ENCODE results near the gene FRMD4A.

DNA sequence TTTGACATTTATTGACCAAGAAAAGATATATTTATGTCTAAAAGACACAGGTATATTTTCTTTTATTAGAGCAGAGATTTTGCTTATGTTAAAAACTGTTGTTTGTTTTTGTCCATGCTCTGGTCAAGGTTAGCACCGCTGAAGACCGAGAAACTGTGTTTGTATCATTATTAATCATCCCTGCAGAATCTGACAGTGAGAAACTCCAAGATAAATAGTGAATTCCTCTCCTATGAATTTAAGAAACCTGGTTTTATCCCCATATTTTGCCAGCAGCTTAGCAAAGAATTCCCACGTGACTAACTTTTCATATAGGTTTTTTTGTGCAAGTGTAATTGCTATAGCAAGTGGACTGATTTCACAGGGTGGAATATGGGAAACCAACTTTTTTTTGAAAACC, 77.6 kb downstream of the FRMD4A start:
- TF ChIP-seq POLR2A (IDR thresholded peaks at IDR 0.05; ENCODE audit: low read depth, low read length) (no peak), POLR2AphosphoS5 (IDR thresholded peaks at IDR 0.05; ENCODE audit: low read depth, low read length) (no peak)

Measured in GM12892 (cell line).